Activated CD4-positive, alpha-beta T cell treated with anti-CD3 and anti-CD28 coated beads, Interleukin-10, Interleukin-2, amounts not matched to agents 100 ng/mL and 50 ng/mL, durations not matched to agents 16 hours and 8 hours (primary cell): ENCODE measurements around the gene GLG1.
"Not testable (repeated sequence)": the region's sequence is repeated elsewhere in the genome, so short reads cannot be mapped to it uniquely, and the experiment has no call there.

Source experiments
- DNase-seq: peaks from one replicate; pipeline ENCODE4 v3.0.0-alpha.2; 2020

GLG1 gene

GRCh38 chr16:74524926-74525325 is 82.0 kb downstream of the GLG1 start:
- no peak for DNase-seq

GRCh38 chr16:74524117-74524516 is 82.8 kb downstream of the GLG1 start:
- DNase-seq: no peak

- not testable (repeated sequence) for DNase-seq
Measured at GRCh38 chr16:74523706-74524105, 83.2 kb downstream of the GLG1 start.

- DNase-seq: no peak
Measured at GRCh38 chr16:74522160-74522559, 84.8 kb downstream of the GLG1 start.

- DNase-seq: no peak
Measured at GRCh38 chr16:74521691-74522090, 85.2 kb downstream of the GLG1 start.

GRCh38 chr16:74518934-74519333 is 88.0 kb downstream of the GLG1 start:
- DNase-seq: not testable (repeated sequence)

- DNase-seq: no peak
Measured at GRCh38 chr16:74511961-74512360, 95.0 kb downstream of the GLG1 start.

GRCh38 chr16:74505011-74505410 is 101.9 kb downstream of the GLG1 start:
- DNase-seq: no peak

- DNase-seq: no peak
Measured at GRCh38 chr16:74503412-74503811, 103.5 kb downstream of the GLG1 start.

- no peak for DNase-seq
Measured at GRCh38 chr16:74501484-74502478, 105.1 kb downstream of the GLG1 start.

GRCh38 chr16:74500907-74501306 is 106.0 kb downstream of the GLG1 start:
- DNase-seq: no peak

GRCh38 chr16:74499114-74499513 is 107.8 kb downstream of the GLG1 start:
- no peak for DNase-seq

GRCh38 chr16:74497761-74498160 is 109.2 kb downstream of the GLG1 start:
- no peak for DNase-seq

- DNase-seq: no peak
Measured at GRCh38 chr16:74496054-74496453, 110.9 kb downstream of the GLG1 start.

GRCh38 chr16:74492976-74493375 is 113.9 kb downstream of the GLG1 start:
- DNase-seq: no peak

- no peak for DNase-seq
Measured at GRCh38 chr16:74487634-74488495, 119.0 kb downstream of the GLG1 start.

- DNase-seq: no peak
Measured at GRCh38 chr16:74485916-74486315, 121.0 kb downstream of the GLG1 start.

GRCh38 chr16:74480150-74481029 is 126.5 kb downstream of the GLG1 start:
- DNase-seq: no peak

GRCh38 chr16:74477226-74477625 is 129.7 kb downstream of the GLG1 start:
- no peak for DNase-seq

- DNase-seq: no peak
Measured at GRCh38 chr16:74474416-74474815, 132.5 kb downstream of the GLG1 start.

- DNase-seq: no peak
Measured at GRCh38 chr16:74472540-74472939, 134.4 kb downstream of the GLG1 start.

- DNase-seq: no peak
Measured at GRCh38 chr16:74472010-74472409, 134.9 kb downstream of the GLG1 start.
